SK-N-SH (cell line): ENCODE measurements around the gene NRARP. TPM values are rescaled to one million over a fixed set of nuclear protein-coding genes. Genes with fewer than 3 reads are reported as not detected.

Source experiments
- CTCF ChIA-PET: fragments of 300-600, 350-600 bp; formaldehyde crosslinking; extraction: SDS; loops from one replicate; lab custom pipeline; 2021; lab: Yijun Ruan, JAX
- POLR2A ChIA-PET: fragments of 350-600 bp; sonication (Branson Sonifier 250); formaldehyde crosslinking; extraction: SDS; loops from one replicate; lab custom pipeline; 2020; ENCODE audit warnings: antibody characterized with exemption, inconsistent platforms; lab: Yijun Ruan, JAX
- DNase-seq: peaks from one replicate; pipeline ENCODE4 v3.0.0; 2012
- H2AFZ ChIP-seq: fragments of 200-600 bp; sonication (generic); 2 replicates; pipeline ENCODE4 v1.8.1; 2016; ENCODE audit warnings: antibody characterized with exemption, mild to moderate bottlenecking, low read depth
- H3F3A ChIP-seq: fragments of 200-600 bp; sonication (generic); replicated peaks from 2 replicates; pipeline ENCODE3; 2016; ENCODE audit warnings: antibody characterized with exemption, mild to moderate bottlenecking; ENCODE audit not compliant: insufficient read depth
- H3K27ac ChIP-seq, 2 experiments: fragments of 200-500 bp in 1 of 2; fragments of 200-600 bp in 1 of 2; sonication (Bioruptor generic) in 1 of 2; sonication (generic), shearing (Covaris generic) in 1 of 2; 2 replicates each; pipeline versions ENCODE4 v1.5.1 to v1.6.1; 2014 to 2016; ENCODE audit warnings: low read depth in 2 of 2, inconsistent platforms in 1 of 2, low read length in 1 of 2, mild to moderate bottlenecking in 1 of 2, mixed read lengths in 1 of 2
- H3K27me3 ChIP-seq: fragments of 200-600 bp; sonication (generic), shearing (Covaris generic); 2 replicates; pipeline ENCODE4 v1.6.1; 2016; ENCODE audit warnings: mixed run types; ENCODE audit not compliant: insufficient read depth
- H3K36me3 ChIP-seq, 2 experiments: fragments of 200-500 bp in 1 of 2; fragments of 200-600 bp in 1 of 2; sonication (Bioruptor generic) in 1 of 2; sonication (generic) in 1 of 2; replicated peaks in 1 of 2; 2 replicates each; pipeline versions ENCODE3 to v1.5.1; 2014 to 2016; ENCODE audit warnings: low read length in 1 of 2, mild to moderate bottlenecking in 1 of 2; ENCODE audit not compliant: insufficient read depth in 2 of 2, control insufficient read depth in 1 of 2
- H3K4me1 ChIP-seq, 2 experiments: fragments of 200-500 bp in 1 of 2; fragments of 200-600 bp in 1 of 2; sonication (Bioruptor generic) in 1 of 2; sonication (generic), shearing (Covaris generic) in 1 of 2; 2 replicates each; pipeline versions ENCODE4 v1.5.1 to v1.6.1; 2014 to 2016; ENCODE audit warnings: low read depth in 1 of 2, low read length in 1 of 2, mixed run types in 1 of 2; ENCODE audit not compliant: insufficient read depth in 2 of 2, control insufficient read depth in 1 of 2
- H3K4me2 ChIP-seq: fragments of 200-600 bp; sonication (generic), shearing (Covaris generic); 2 replicates; pipeline ENCODE4 v1.6.1; 2017; ENCODE audit warnings: mixed run types
- H3K4me3 ChIP-seq, 2 experiments: fragments of 200-500 bp in 1 of 2; fragments of 200-600 bp in 1 of 2; sonication (Bioruptor generic) in 1 of 2; sonication (generic), shearing (Covaris generic) in 1 of 2; 2 replicates each; pipeline versions ENCODE4 v1.5.1 to v1.8.1; 2014 to 2016; ENCODE audit warnings: low read depth in 2 of 2, inconsistent platforms in 1 of 2, low read length in 1 of 2, mild to moderate bottlenecking in 1 of 2, mixed read lengths in 1 of 2, moderate library complexity in 1 of 2
- H3K79me2 ChIP-seq: fragments of 200-600 bp; sonication (generic); 2 replicates; pipeline ENCODE4 v1.8.1; 2017; ENCODE audit warnings: mild to moderate bottlenecking; ENCODE audit not compliant: insufficient read depth
- H3K9ac ChIP-seq: fragments of 200-600 bp; sonication (generic); 2 replicates; pipeline ENCODE4 v1.6.1; 2017; ENCODE audit warnings: mixed run types
- H3K9me2 ChIP-seq: fragments of 200-600 bp; sonication (generic); 2 replicates; pipeline ENCODE4 v1.6.1; 2017; ENCODE audit warnings: mixed run types
- H3K9me3 ChIP-seq: fragments of 200-600 bp; sonication (generic); 2 replicates; pipeline ENCODE4 v1.6.1; 2017; ENCODE audit warnings: mixed run types, mild to moderate bottlenecking, moderate library complexity
- H4K20me1 ChIP-seq: fragments of 200-600 bp; sonication (generic); 2 replicates; pipeline ENCODE4 v1.6.1; 2017; ENCODE audit warnings: mild to moderate bottlenecking, mixed run types; ENCODE audit not compliant: insufficient read depth
- CHD2 ChIP-seq: fragments of 150-350 bp; IDR thresholded peaks from 2 replicates; pipeline ENCODE4 v1.6.1; 2018; ENCODE audit warnings: low read length; ENCODE audit not compliant: partially characterized antibody
- ELF1 ChIP-seq: IDR thresholded peaks from 2 replicates; pipeline ENCODE4 v1.4.0; 2012
- EZH2phosphoT487 ChIP-seq: fragments of 200-600 bp; sonication (generic); IDR thresholded peaks from 2 replicates; pipeline ENCODE4 v1.6.1; 2017; ENCODE audit warnings: low read depth, mixed run types, mild to moderate bottlenecking, antibody characterized with exemption, moderate library complexity, borderline replicate concordance
- FOXJ3 ChIP-seq: sonication (generic); formaldehyde crosslinking; IDR thresholded peaks from 2 replicates; pipeline ENCODE4 v1.5.1; 2020; ENCODE audit warnings: mild to moderate bottlenecking, missing genetic modification reagents
- GABPA ChIP-seq: IDR thresholded peaks from 2 replicates; pipeline ENCODE4 v1.4.0; 2012; ENCODE audit warnings: low read depth, mild to moderate bottlenecking
- IRF3 ChIP-seq: fragments of 150-350 bp; IDR thresholded peaks from 2 replicates; pipeline ENCODE4 v1.6.1; 2016; ENCODE audit warnings: mild to moderate bottlenecking, low read depth, low read length
- JUND ChIP-seq: IDR thresholded peaks from 2 replicates; pipeline ENCODE4 v1.4.0; 2012
- MEF2A ChIP-seq: IDR thresholded peaks from 2 replicates; pipeline ENCODE4 v1.4.0; 2012; ENCODE audit warnings: low read depth, borderline replicate concordance
- NRF1 ChIP-seq: IDR thresholded peaks from 2 replicates; pipeline ENCODE4 v1.6.1; 2012; ENCODE audit warnings: low read depth, mild to moderate bottlenecking, low read length
- REST ChIP-seq: IDR thresholded peaks from 2 replicates; pipeline ENCODE4 v1.6.1; 2012; ENCODE audit warnings: mild to moderate bottlenecking, low read depth, low read length, moderate library complexity
- RFX5 ChIP-seq: IDR thresholded peaks from 2 replicates; pipeline ENCODE4 v1.6.1; 2012; ENCODE audit warnings: mild to moderate bottlenecking, improper control_type of control experiment, low read length
- SIN3A ChIP-seq: IDR thresholded peaks from 2 replicates; pipeline ENCODE4 v1.6.1; 2012; ENCODE audit warnings: low read depth, mild to moderate bottlenecking, low read length, moderate library complexity, borderline replicate concordance
- YY1 ChIP-seq: IDR thresholded peaks from 2 replicates; pipeline ENCODE4 v1.4.0; 2012; ENCODE audit warnings: low read depth, mild to moderate bottlenecking
- ZBTB33 ChIP-seq: IDR thresholded peaks from 2 replicates; pipeline ENCODE4 v1.4.0; 2012; ENCODE audit warnings: low read depth, borderline replicate concordance
- WGBS: methylation state at CpG from one replicate; pipeline ENCODE4 v1.1.6; 2017; ENCODE audit warnings: low lambda C conversion rate; 5-methylcytosine and 5-hydroxymethylcytosine counted together
- polyA plus RNA-seq, 3 experiments: library from polyadenylated mRNA; depleted of rRNA; stranded (reverse); fragments of >200 nt; gene quantifications; 2 replicates each; pipeline ENCODE4 v1.2.3, GENCODE V29; 2012

Gene NRARP
- polyA plus RNA-seq, 1 of the 3 experiments (the other 2 are of a cell fraction) = 3.9 TPM

- Histone ChIP-seq H3K4me2 (no peak overlapping the region), H4K20me1 (no peaks in the 10 kb centered on the region), H3K9me2 (no peaks in the 10 kb centered on the region), H3K27ac (no peak overlapping the region), H3K79me2 (no peaks in the 10 kb centered on the region), H3K36me3 (no peaks in the 10 kb centered on the region), H2AFZ (no peak overlapping the region), H3K9ac (no peak overlapping the region), H3F3A (no peaks in the 10 kb centered on the region), H3K4me1 (peaks cover 0 to 4% of the 10 kb centered on the region in 2 experiments; a peak in 1 of 4 replicates), H3K9me3 (no peaks in the 10 kb centered on the region), H3K27me3 (no peaks in the 10 kb centered on the region), H3K4me3 (no peak overlapping the region; a peak in 1 of 4 replicates)
- WGBS = 48% methylated on average over 19 of the region's 83 CpGs
- ChIA-PET CTCF (interaction anchor here (1.3 to 7.5 kb wide), 2 partner anchors 14 to 107 kb away, joined by 4 to 74 read pairs; partner anchors contain the start of genes EXD3, NOXA1 and NRARP), POLR2A (interaction anchor here (1.0 to 1.3 kb wide), 2 partner anchors 15 to 107 kb away, joined by 3 read pairs; partner anchors contain the start of genes EXD3, NOXA1 and NRARP)
- peak; percentile 94 for DNase-seq
- TF ChIP-seq CHD2 = peak; percentile 20
- TF ChIP-seq MEF2A = no peak
- TF ChIP-seq GABPA = no peak
Observed at GRCh38 chr9:137316012-137316981, 14.2 kb upstream of the NRARP start.

DNA sequence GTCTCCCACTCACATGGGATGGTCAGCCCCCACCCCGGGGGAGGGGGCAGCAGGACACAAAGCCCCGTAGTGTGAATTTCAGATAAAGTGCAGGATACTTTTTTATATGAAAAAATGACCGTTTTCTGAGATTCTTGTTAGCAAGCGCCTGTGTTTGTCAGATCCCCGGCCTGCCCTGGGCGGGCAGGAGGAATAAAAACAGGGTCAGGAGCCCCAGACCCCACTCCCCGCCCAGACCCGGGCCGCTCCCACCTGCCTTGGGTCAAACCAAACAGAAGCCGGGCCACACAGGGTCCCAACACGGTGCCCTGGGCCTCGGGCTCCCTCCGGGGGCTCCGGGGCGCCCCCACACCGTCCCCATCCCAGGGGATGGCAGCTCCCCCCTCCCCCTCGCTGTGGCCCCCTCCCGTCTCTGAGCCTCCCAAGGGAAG is 13.5 kb upstream of the NRARP start:
- peak overlapping the region in 1 of 2 experiments; percentile 12; a peak in 1 of 4 replicates for H3K4me3 ChIP-seq
- H3K36me3 ChIP-seq = no peaks in the 10 kb centered on the region
- no peak overlapping the region for H3K4me2 ChIP-seq
- no peak for DNase-seq
- H4K20me1 ChIP-seq = no peaks in the 10 kb centered on the region
- WGBS = 49% methylated on average over 6 of the region's 18 CpGs
- POLR2A ChIA-PET = interaction anchor here (1.0 to 1.3 kb wide), 2 partner anchors 14 to 108 kb away, joined by 3 read pairs; partner anchors contain the start of genes EXD3, NOXA1 and NRARP
- H3K9me2 ChIP-seq = no peaks in the 10 kb centered on the region
- no peak overlapping the region for H2AFZ ChIP-seq
- H3F3A ChIP-seq = no peaks in the 10 kb centered on the region
- H3K27ac ChIP-seq = no peak overlapping the region
- no peak for TF ChIP-seq RFX5
- TF ChIP-seq NRF1 = no peak
- TF ChIP-seq YY1 = no peak
- no peak for TF ChIP-seq EZH2phosphoT487
- TF ChIP-seq JUND = no peak
- no peak for TF ChIP-seq IRF3
- TF ChIP-seq REST = no peak
- no peak for TF ChIP-seq FOXJ3 (CRISPR knock-in tag)
- no peak for TF ChIP-seq ZBTB33
- no peak for TF ChIP-seq ELF1
- no peak for TF ChIP-seq SIN3A
- no peak overlapping the region for H3K9ac ChIP-seq
- no peaks in the 10 kb centered on the region for H3K27me3 ChIP-seq
- H3K4me1 ChIP-seq = no peaks in the 10 kb centered on the region; a peak in 1 of 4 replicates
- CTCF ChIA-PET = interaction anchor here (7.5 kb wide), 1 partner anchor 13 kb away, joined by 74 read pairs; the partner anchor contains the start of gene NRARP
- H3K9me3 ChIP-seq = no peaks in the 10 kb centered on the region
- H3K79me2 ChIP-seq = no peaks in the 10 kb centered on the region
